A673 (cell line): ENCODE results near the gene PRDM1. TPM values are rescaled to one million over a fixed set of nuclear protein-coding genes. Genes with fewer than 3 reads are reported as not detected.

Experiments used
- BruUV-seq: library from RNA; stranded (reverse); fragments of 400-500 nt; replicated peaks from 2 replicates; lab custom pipeline; 2021; lab: Mats Ljungman, UMichigan
- CTCF ChIA-PET: fragments of 300-600 bp; sonication (Branson Sonifier 250); formaldehyde crosslinking; loops from one replicate; lab custom pipeline; 2022; ENCODE audit warnings: antibody characterized with exemption; lab: Charles Lee
- POLR2A ChIA-PET: fragments of 300-600 bp; sonication (Branson Sonifier 250); formaldehyde crosslinking; loops from one replicate; lab custom pipeline; 2022; ENCODE audit warnings: antibody characterized with exemption; ENCODE audit not compliant: low non-redundant PET; lab: Charles Lee
- DNase-seq: peaks from one replicate; pipeline ENCODE4 v3.0.0-alpha.2; 2015; ENCODE audit warnings: low spot score
- H3K27ac ChIP-seq: fragments of 200-600 bp; sonication (generic); 2 replicates; pipeline ENCODE4 v1.5.1; 2016; ENCODE audit warnings: mixed run types, low read depth, mild to moderate bottlenecking, mixed read lengths, antibody characterized with exemption, low read length; ENCODE audit not compliant: poor library complexity, severe bottlenecking
- H3K27me3 ChIP-seq: fragments of 200-600 bp; sonication (generic); replicated peaks from 2 replicates; pipeline ENCODE4 v1.6.1; 2017; ENCODE audit warnings: mixed run types, low read depth, mild to moderate bottlenecking, mixed read lengths, antibody characterized with exemption, low read length; ENCODE audit not compliant: insufficient read depth, poor library complexity
- H3K36me3 ChIP-seq: fragments of 200-600 bp; sonication (generic); 2 replicates; pipeline ENCODE4 v1.6.1; 2016; ENCODE audit warnings: mixed run types, mild to moderate bottlenecking, mixed read lengths, antibody characterized with exemption, low read length; ENCODE audit not compliant: insufficient read depth, poor library complexity, severe bottlenecking
- H3K4me1 ChIP-seq: fragments of 200-600 bp; sonication (generic); 2 replicates; pipeline ENCODE4 v1.6.1; 2017; ENCODE audit warnings: mixed run types, mild to moderate bottlenecking, mixed read lengths, antibody characterized with exemption, low read length; ENCODE audit not compliant: insufficient read depth, poor library complexity, severe bottlenecking
- H3K4me3 ChIP-seq: fragments of 200-600 bp; sonication (generic); 2 replicates; pipeline ENCODE4 v1.5.1; 2016; ENCODE audit warnings: low read depth, mixed run types, mild to moderate bottlenecking, mixed read lengths, low read length; ENCODE audit not compliant: poor library complexity, severe bottlenecking
- H3K9me3 ChIP-seq: fragments of 200-600 bp; sonication (generic); 2 replicates; pipeline ENCODE4 v1.6.1; 2016; ENCODE audit warnings: mixed run types, low read depth, mild to moderate bottlenecking, mixed read lengths, antibody characterized with exemption, low read length; ENCODE audit not compliant: poor library complexity, severe bottlenecking
- EZH2 ChIP-seq: fragments of 200-600 bp; sonication (generic); IDR thresholded peaks from 2 replicates; pipeline ENCODE4 v1.6.1; 2017; ENCODE audit warnings: borderline replicate concordance, low read depth, mild to moderate bottlenecking, mixed read lengths, antibody characterized with exemption, low read length; ENCODE audit not compliant: poor library complexity, severe bottlenecking
- intact Hi-C: fragments of 100-400 bp; cut with micrococcal nuclease; formaldehyde crosslinking; loops from one replicate; pipeline ENCODE4 v1.10.0; 2022; ENCODE audit not compliant: unreplicated experiment
- total RNA-seq: library from RNA; stranded (reverse); gene quantifications from 2 replicates; pipeline ENCODE4 v1.2.3, GENCODE V29; 2021
- TF ChIP-seq, protein P1 (sequence below): fragments of 300-800, 200-600 bp; sonication (generic); conservative IDR thresholded peaks from 2 replicates; pipeline ENCODE4 v1.5.1; 2017; ENCODE audit warnings: low read depth, mild to moderate bottlenecking, antibody characterized with exemption, low read length, moderate library complexity, mixed read lengths

Gene PRDM1
- total RNA-seq, 1 experiment from 2014 or later: not detected

DNA sequence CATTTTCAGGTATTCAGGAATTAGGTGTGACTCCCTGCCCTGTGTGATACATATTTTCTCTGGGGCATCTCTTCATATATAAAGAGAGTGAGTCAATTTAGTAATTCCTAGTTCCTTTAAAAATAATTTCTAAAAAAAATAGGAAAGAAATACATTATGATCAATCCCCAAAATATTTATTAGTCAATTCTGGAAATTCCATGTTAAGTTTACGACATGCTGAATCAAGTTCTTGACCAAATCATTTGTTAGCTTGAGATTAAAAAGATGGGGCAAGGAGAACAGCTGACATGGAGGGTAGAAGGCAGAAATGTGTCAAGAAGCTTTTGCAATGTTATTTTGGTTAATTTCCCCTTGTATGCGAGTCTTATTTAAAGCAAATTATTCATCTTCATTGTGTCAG is 22.7 kb upstream of the PRDM1 start:
- no peak overlapping the region for H3K27ac ChIP-seq
- H3K36me3 ChIP-seq: no peaks in the 10 kb centered on the region
- TF ChIP-seq, protein P1, sequence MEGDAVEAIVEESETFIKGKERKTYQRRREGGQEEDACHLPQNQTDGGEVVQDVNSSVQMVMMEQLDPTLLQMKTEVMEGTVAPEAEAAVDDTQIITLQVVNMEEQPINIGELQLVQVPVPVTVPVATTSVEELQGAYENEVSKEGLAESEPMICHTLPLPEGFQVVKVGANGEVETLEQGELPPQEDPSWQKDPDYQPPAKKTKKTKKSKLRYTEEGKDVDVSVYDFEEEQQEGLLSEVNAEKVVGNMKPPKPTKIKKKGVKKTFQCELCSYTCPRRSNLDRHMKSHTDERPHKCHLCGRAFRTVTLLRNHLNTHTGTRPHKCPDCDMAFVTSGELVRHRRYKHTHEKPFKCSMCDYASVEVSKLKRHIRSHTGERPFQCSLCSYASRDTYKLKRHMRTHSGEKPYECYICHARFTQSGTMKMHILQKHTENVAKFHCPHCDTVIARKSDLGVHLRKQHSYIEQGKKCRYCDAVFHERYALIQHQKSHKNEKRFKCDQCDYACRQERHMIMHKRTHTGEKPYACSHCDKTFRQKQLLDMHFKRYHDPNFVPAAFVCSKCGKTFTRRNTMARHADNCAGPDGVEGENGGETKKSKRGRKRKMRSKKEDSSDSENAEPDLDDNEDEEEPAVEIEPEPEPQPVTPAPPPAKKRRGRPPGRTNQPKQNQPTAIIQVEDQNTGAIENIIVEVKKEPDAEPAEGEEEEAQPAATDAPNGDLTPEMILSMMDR: no peak
- no peak for TF ChIP-seq EZH2
- H3K9me3 ChIP-seq: no peaks in the 10 kb centered on the region
- BruUV-seq: no TSS peak
- H3K4me3 ChIP-seq: no peak overlapping the region
- ChIA-PET POLR2A (no interaction called here), CTCF (no interaction called here)
- H3K4me1 ChIP-seq: no peaks in the 10 kb centered on the region
- intact Hi-C loops: no loop called here
- DNase-seq: no peak
- no peaks in the 10 kb centered on the region for H3K27me3 ChIP-seq

DNA sequence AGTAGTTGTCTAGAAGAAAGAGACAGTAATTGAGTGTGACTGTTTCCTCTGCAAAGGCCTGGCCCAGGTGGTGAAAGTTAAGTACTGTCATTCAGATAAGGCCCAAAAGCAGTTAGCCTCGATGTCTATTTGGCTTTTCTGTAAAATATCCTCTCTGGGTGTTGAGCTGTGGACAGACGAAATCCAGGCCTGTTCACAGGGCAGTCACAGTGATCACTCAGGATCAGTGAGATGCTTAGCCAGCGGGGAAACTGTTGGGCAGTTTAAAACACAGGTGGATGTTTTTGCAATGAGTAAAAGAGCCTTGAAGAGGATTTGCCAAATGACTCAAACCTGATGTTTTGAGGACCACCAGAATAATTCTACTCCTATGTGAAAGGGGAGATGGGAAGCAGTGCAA is 22.0 kb upstream of the PRDM1 start:
- no peak overlapping the region for H3K27ac ChIP-seq
- no peaks in the 10 kb centered on the region for H3K36me3 ChIP-seq
- TF ChIP-seq, protein P1: no peak
- no peak for TF ChIP-seq EZH2
- no peaks in the 10 kb centered on the region for H3K4me1 ChIP-seq
- intact Hi-C loops: no loop called here
- no peaks in the 10 kb centered on the region for H3K27me3 ChIP-seq
- no peak for DNase-seq
- CTCF ChIA-PET: no interaction called here
- POLR2A ChIA-PET: no interaction called here
- no TSS peak for BruUV-seq
- H3K4me3 ChIP-seq: no peak overlapping the region
- H3K9me3 ChIP-seq: no peaks in the 10 kb centered on the region

DNA sequence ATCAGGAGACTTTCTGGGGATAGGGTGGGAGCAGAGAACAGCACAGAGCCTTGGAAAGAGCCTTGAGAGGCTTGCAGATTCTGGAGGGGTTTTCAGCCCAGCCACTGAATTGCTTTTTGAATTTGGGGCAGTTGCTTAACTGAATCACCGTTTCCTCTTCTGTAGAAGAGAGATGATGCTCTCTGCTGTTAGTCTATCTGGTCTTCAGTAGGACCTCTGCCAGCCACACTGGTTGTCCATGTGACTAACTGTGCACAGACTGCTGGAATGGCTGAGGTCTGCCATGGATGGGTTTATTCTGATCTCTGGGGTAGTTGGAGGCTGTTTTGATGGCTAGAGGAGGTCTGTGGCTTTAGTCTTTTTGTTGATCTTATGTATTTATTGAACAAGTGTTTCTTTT is 21.4 kb upstream of the PRDM1 start:
- H3K27ac ChIP-seq: no peak overlapping the region
- H3K36me3 ChIP-seq: no peaks in the 10 kb centered on the region
- ChIA-PET POLR2A (no interaction called here), CTCF (interaction anchor here (0.5 kb wide), 1 partner anchor 934 kb away, joined by 11 read pairs; no protein-coding TSS in a partner anchor)
- TF ChIP-seq EZH2: no peak
- TF ChIP-seq, protein P1: no peak
- no peaks in the 10 kb centered on the region for H3K27me3 ChIP-seq
- no peaks in the 10 kb centered on the region for H3K4me1 ChIP-seq
- DNase-seq: no peak
- H3K9me3 ChIP-seq: no peaks in the 10 kb centered on the region
- intact Hi-C loops: no loop called here
- no peak overlapping the region for H3K4me3 ChIP-seq
- no TSS peak for BruUV-seq
